ENCODE results near the gene SUN1. TPM values are rescaled to one million over a fixed set of nuclear protein-coding genes. Genes with fewer than 3 reads are reported as not detected.
A peak's percentile ranks its signal among the peaks of the same experiment; 100 is the strongest.

SUN1 gene
- total and polyA plus RNA-seq, 10 of the 15 experiments (the other 5 are each of a cell fraction or from before 2014, with no cell fraction given) = 27.8 to 107 (median 65.8) TPM

GRCh38 chr7:909358-910329 is 77.4 kb downstream of the SUN1 start (continued):
- TF ChIP-seq MYC (IDR thresholded peaks at IDR 0.05; ENCODE audit: insufficient read depth, insufficient read length, insufficient replicate concordance, low read length, severe bottlenecking) (peak; percentile 37), E2F4 (IDR thresholded peaks at IDR 0.05; ENCODE audit: low read depth, low read length) (no peak)

- Histone ChIP-seq H3K27me3 (replicated peaks in 1 of 2; ENCODE audit: control insufficient read depth in 2 of 2, insufficient read depth in 2 of 2, low read length in 1 of 2) (no peaks in the 10 kb centered on the region), H3K4me3 (no peak overlapping the region; the same call in 1 of the 2 replicates), H3K9ac (ENCODE audit: control insufficient read depth, insufficient read depth, low read length) (no peak overlapping the region), H3K4me2 (ENCODE audit: control insufficient read depth, insufficient read depth) (peak overlapping the region; percentile 87; the same call in 1 of the 2 replicates), H3K27ac (ENCODE audit: control insufficient read depth, insufficient read depth) (peak overlapping the region; percentile 22), H3K79me2 (ENCODE audit: control insufficient read depth, insufficient read depth, low read length) (no peaks in the 10 kb centered on the region; the same call in none of the 2 replicates), H3K9me3 (replicated peaks; ENCODE audit: control insufficient read depth, insufficient read depth, low read length) (no peaks in the 10 kb centered on the region), H3K4me1 (ENCODE audit: control insufficient read depth, insufficient read depth, low read length) (peaks cover 16% of the 10 kb centered on the region), H4K20me1 (ENCODE audit: control insufficient read depth, insufficient read depth) (no peaks in the 10 kb centered on the region), H3K36me3 (ENCODE audit: control insufficient read depth in 2 of 2, insufficient read depth in 2 of 2, low read length in 1 of 2) (peaks cover 0 to 5% of the 10 kb centered on the region in 2 experiments; a peak in 2 of 4 replicates), H2AFZ (ENCODE audit: control insufficient read depth, low read depth, low read length) (no peak overlapping the region)
- ChIA-PET POLR2A (interaction anchor here (0.5 to 1.9 kb wide), 5 partner anchors 12 to 64 kb away, joined by 3 to 13 read pairs (median 9); no protein-coding TSS in a partner anchor), CTCF (interaction anchor here (0.8 to 3.9 kb wide), 10 partner anchors 12 to 158 kb away, joined by 3 to 31 read pairs (median 8); partner anchors contain the start of gene ADAP1), RAD21 (ENCODE audit: unreplicated experiment) (interaction anchor here (0.6 to 3.1 kb wide), 16 partner anchors 8 to 267 kb away, joined by 3 to 20 read pairs (median 8); no protein-coding TSS in a partner anchor), SMC1A (ENCODE audit: uncharacterized antibody, unreplicated experiment) (interaction anchor here (0.9 to 4.2 kb wide), 11 partner anchors 11 to 176 kb away, joined by 3 to 31 read pairs (median 7); partner anchors contain the start of gene ADAP1)
- BruUV-seq (replicated peaks) = no TSS peak
- DNase-seq (ENCODE audit: low read depth, low spot score) = no peak
- ATAC-seq = peak; percentile 3
- no peak for FAIRE-seq
- 50% methylated on average over 11 of the region's 11 CpGs for WGBS (ENCODE audit: insufficient coverage, insufficient replicate concordance, low lambda C conversion rate, missing lambda C conversion rate)
- in situ Hi-C loops (cut with MboI) (no loop called here), intact Hi-C loops (cut with micrococcal nuclease; ENCODE audit: unreplicated experiment) (loop anchor here (1.0 kb wide), 2 partner anchors 26 to 40 kb away; no protein-coding TSS in a partner anchor)
- TF ChIP-seq ESRRA (IDR thresholded peaks at IDR 0.05; ENCODE audit: low read length) (no peak), POLR2AphosphoS2 (IDR thresholded peaks at IDR 0.05; ENCODE audit: low read depth, low read length) (no peak), POU2F2 (IDR thresholded peaks at IDR 0.05; ENCODE audit: borderline replicate concordance, low read depth, low read length) (peak; percentile 81; the same call in 2 of the 3 replicates), CHD1 (IDR thresholded peaks at IDR 0.05; ENCODE audit: low read depth, low read length) (no peak), ATF7 (IDR thresholded peaks at IDR 0.05; ENCODE audit: low read depth) (no peak), ZZZ3 (IDR thresholded peaks at IDR 0.05; ENCODE audit: control insufficient read depth, insufficient read length, low read depth) (no peak), MAX (IDR thresholded peaks at IDR 0.05; ENCODE audit: low read depth, low read length) (no peak), PBX3 (IDR thresholded peaks at IDR 0.05; ENCODE audit: insufficient replicate concordance, low read depth, low read length) (peak; percentile 70), ZSCAN29 (IDR thresholded peaks at IDR 0.05) (no peak), PKNOX1 (IDR thresholded peaks at IDR 0.05) (peak; percentile 91), TCF3 (IDR thresholded peaks at IDR 0.05; ENCODE audit: borderline replicate concordance, insufficient read depth, low read depth, low read length) (no peak), SMAD1 (IDR thresholded peaks at IDR 0.05; ENCODE audit: low read depth, partially characterized antibody) (no peak), RCOR1 (conservative IDR thresholded peaks at IDR 0.05; ENCODE audit: low read depth, low read length) (no peak), LARP7 (IDR thresholded peaks at IDR 0.05) (0 out of 2 replicates have a peak, but pooled peaks have one; percentile 9)
Measured at GRCh38 chr7:910441-910861, 78.2 kb downstream of the SUN1 start.
